Nephron progenitor cell (in vitro differentiated cells): ENCODE data around the gene MBOAT2.

ENCODE experiments used
- DNase-seq: peaks from one replicate; pipeline ENCODE4 v3.0.0; 2021
- H3K27ac Mint-ChIP-seq: 2 replicates; pipeline ENCODE4 v1.8.0; 2021; ENCODE audit warnings: mild to moderate bottlenecking, moderate library complexity, mixed read lengths
- H3K27me3 Mint-ChIP-seq: 2 replicates; pipeline ENCODE4 v1.8.0; 2021; ENCODE audit warnings: mild to moderate bottlenecking, low read depth, mixed read lengths; ENCODE audit not compliant: poor library complexity
- H3K36me3 Mint-ChIP-seq: 2 replicates; pipeline ENCODE4 v1.8.0; 2021; ENCODE audit warnings: low read depth, mixed read lengths
- H3K4me1 Mint-ChIP-seq: 2 replicates; pipeline ENCODE4 v1.8.0; 2021; ENCODE audit warnings: mixed read lengths
- H3K4me3 Mint-ChIP-seq: 2 replicates; pipeline ENCODE4 v1.8.0; 2021; ENCODE audit warnings: mild to moderate bottlenecking, moderate library complexity, mixed read lengths
- H3K9me3 Mint-ChIP-seq: 2 replicates; pipeline ENCODE4 v1.8.0; 2021; ENCODE audit warnings: mild to moderate bottlenecking, moderate library complexity, mixed read lengths
- CTCF ChIP-seq: fragments of 200-600 bp; sonication (generic); IDR thresholded peaks from 2 replicates; pipeline ENCODE4 v1.5.0; 2021; ENCODE audit warnings: antibody characterized with exemption

MBOAT2 gene

GRCh38 chr2:9021563-9022211 is 18.2 kb upstream of the MBOAT2 start:
- Mint-ChIP-seq H3K4me1 (peaks cover 3% of the 10 kb centered on the region), H3K36me3 (no peaks in the 10 kb centered on the region)

GRCh38 chr2:9020267-9020666 is 16.8 kb upstream of the MBOAT2 start:
- Mint-ChIP-seq H3K27me3 (peaks cover 12% of the 10 kb centered on the region), H3K36me3 (no peaks in the 10 kb centered on the region), H3K4me3 (no peak overlapping the region), H3K9me3 (no peaks in the 10 kb centered on the region), H3K27ac (no peak overlapping the region), H3K4me1 (peaks cover 3% of the 10 kb centered on the region)
- no peak for DNase-seq
- no peak for TF ChIP-seq CTCF

More at GRCh38 chr2:9021563-9022211, 18.2 kb upstream of the MBOAT2 start:
- Mint-ChIP-seq H3K9me3 (no peaks in the 10 kb centered on the region), H3K27me3 (peaks cover 15% of the 10 kb centered on the region), H3K4me3 (no peak overlapping the region), H3K27ac (no peak overlapping the region)
- no peak for TF ChIP-seq CTCF
- no peak for DNase-seq

GRCh38 chr2:9018534-9018933 is 15.1 kb upstream of the MBOAT2 start:
- Mint-ChIP-seq H3K27ac (no peak overlapping the region), H3K36me3 (no peaks in the 10 kb centered on the region), H3K4me1 (peaks cover 3% of the 10 kb centered on the region), H3K27me3 (peaks cover 14% of the 10 kb centered on the region), H3K4me3 (no peak overlapping the region), H3K9me3 (no peaks in the 10 kb centered on the region)
- TF ChIP-seq CTCF, result no peak
- DNase-seq, result no peak

- no peaks in the 10 kb centered on the region for H3K9me3 Mint-ChIP-seq
- no peaks in the 10 kb centered on the region for H3K36me3 Mint-ChIP-seq
- TF ChIP-seq CTCF, result no peak
- DNase-seq, result no peak
- peaks cover 18% of the 10 kb centered on the region for H3K27me3 Mint-ChIP-seq
- peaks cover 3% of the 10 kb centered on the region for H3K4me1 Mint-ChIP-seq
- no peak overlapping the region for H3K27ac Mint-ChIP-seq
- no peak overlapping the region for H3K4me3 Mint-ChIP-seq
Measured at GRCh38 chr2:9018109-9018508, 14.6 kb upstream of the MBOAT2 start.

- Mint-ChIP-seq H3K36me3 (no peaks in the 10 kb centered on the region), H3K27me3 (peaks cover 24% of the 10 kb centered on the region), H3K4me1 (peaks cover 3% of the 10 kb centered on the region), H3K4me3 (no peak overlapping the region), H3K9me3 (no peaks in the 10 kb centered on the region), H3K27ac (no peak overlapping the region)
- no peak for TF ChIP-seq CTCF
- DNase-seq, result no peak
Measured at GRCh38 chr2:9017411-9017810, 13.9 kb upstream of the MBOAT2 start.

GRCh38 chr2:9015998-9016397 is 12.5 kb upstream of the MBOAT2 start:
- peaks cover 3% of the 10 kb centered on the region for H3K4me1 Mint-ChIP-seq
- peaks cover 25% of the 10 kb centered on the region for H3K27me3 Mint-ChIP-seq
- H3K9me3 Mint-ChIP-seq, result no peaks in the 10 kb centered on the region
- TF ChIP-seq CTCF, result no peak
- DNase-seq, result no peak
- H3K36me3 Mint-ChIP-seq, result no peaks in the 10 kb centered on the region
- no peak overlapping the region for H3K4me3 Mint-ChIP-seq
- H3K27ac Mint-ChIP-seq, result no peak overlapping the region
